GM23338 (cell line): ENCODE data around the gene KCNMA1. TPM values are rescaled to one million over a fixed set of nuclear protein-coding genes. Genes with fewer than 3 reads are reported as not detected.
A peak's percentile ranks its signal among the peaks of the same experiment; 100 is the strongest.

ENCODE experiments used
- ATAC-seq: fragments of 200-7000 bp; cut with Tn5 transposase; 3 replicates; pipeline ENCODE4 v1.9.1; 2020
- DNase-seq: peaks from one replicate; pipeline ENCODE4 v3.0.0-alpha.2; 2015; ENCODE audit warnings: low spot score
- H2AFZ ChIP-seq: fragments of 200-600 bp; sonication (generic); 2 replicates; pipeline ENCODE4 v1.8.0; 2016; ENCODE audit warnings: antibody characterized with exemption, mild to moderate bottlenecking, moderate library complexity
- H3F3A ChIP-seq: fragments of 200-600 bp; sonication (generic); replicated peaks from 2 replicates; pipeline ENCODE4 v1.8.0; 2017; ENCODE audit warnings: antibody characterized with exemption, mixed run types, low read depth
- H3K27ac ChIP-seq: fragments of 200-600 bp; sonication (generic); 2 replicates; pipeline ENCODE4 v1.6.1; 2016; ENCODE audit warnings: low read depth
- H3K27me3 ChIP-seq: fragments of 200-600 bp; sonication (generic); 2 replicates; pipeline ENCODE4 v1.8.0; 2016; ENCODE audit warnings: mild to moderate bottlenecking, mixed run types, moderate library complexity; ENCODE audit not compliant: insufficient read depth
- H3K36me3 ChIP-seq: fragments of 200-600 bp; sonication (generic); 2 replicates; pipeline ENCODE4 v1.8.0; 2016; ENCODE audit warnings: mild to moderate bottlenecking; ENCODE audit not compliant: insufficient read depth
- H3K4me1 ChIP-seq: fragments of 200-600 bp; sonication (generic); 2 replicates; pipeline ENCODE4 v1.8.0; 2016; ENCODE audit warnings: mild to moderate bottlenecking, moderate library complexity; ENCODE audit not compliant: insufficient read depth
- H3K4me2 ChIP-seq: fragments of 200-600 bp; sonication (generic); 2 replicates; pipeline ENCODE4 v1.7.1; 2017; ENCODE audit warnings: mixed run types
- H3K4me3 ChIP-seq: fragments of 200-600 bp; sonication (generic); 2 replicates; pipeline ENCODE4 v1.6.1; 2016; ENCODE audit warnings: mixed run types
- H3K79me2 ChIP-seq: fragments of 200-600 bp; sonication (generic); replicated peaks from 2 replicates; pipeline ENCODE4 v1.8.0; 2017; ENCODE audit warnings: mild to moderate bottlenecking; ENCODE audit not compliant: insufficient read depth
- H3K9me2 ChIP-seq: fragments of 200-600 bp; sonication (generic); 2 replicates; pipeline ENCODE4 v1.8.0; 2017; ENCODE audit not compliant: insufficient read depth
- H4K20me1 ChIP-seq: fragments of 200-600 bp; sonication (generic); replicated peaks from 2 replicates; pipeline ENCODE4 v1.8.0; 2017; ENCODE audit warnings: mild to moderate bottlenecking; ENCODE audit not compliant: insufficient read depth
- H3K27ac Mint-ChIP-seq: 2 replicates; pipeline ENCODE4 v1.8.0; 2020; ENCODE audit warnings: inconsistent platforms, mild to moderate bottlenecking, moderate library complexity, mixed read lengths
- H3K27me3 Mint-ChIP-seq: 3 replicates; pipeline ENCODE4 v1.8.0; 2022; ENCODE audit warnings: low read depth, mild to moderate bottlenecking, moderate library complexity, mixed read lengths, inconsistent platforms; ENCODE audit not compliant: insufficient read depth, poor library complexity
- H3K36me3 Mint-ChIP-seq: 3 replicates; pipeline ENCODE4 v1.8.0; 2021; ENCODE audit warnings: low read depth, mild to moderate bottlenecking, inconsistent platforms, moderate library complexity, mixed read lengths
- H3K4me1 Mint-ChIP-seq: 3 replicates; pipeline ENCODE4 v1.8.0; 2020; ENCODE audit warnings: mild to moderate bottlenecking, inconsistent platforms, mixed read lengths
- H3K4me3 Mint-ChIP-seq: 3 replicates; pipeline ENCODE4 v1.8.0; 2021; ENCODE audit warnings: moderate library complexity, mild to moderate bottlenecking, inconsistent platforms, mixed read lengths
- H3K9me3 Mint-ChIP-seq: 3 replicates; pipeline ENCODE4 v1.8.0; 2020; ENCODE audit warnings: moderate library complexity, mild to moderate bottlenecking, inconsistent platforms, mixed read lengths
- CREB1 ChIP-seq: fragments of 250-450 bp; sonication (Bioruptor Pico); IDR thresholded peaks from 2 replicates; pipeline ENCODE4 v1.5.0; 2020; ENCODE audit warnings: low read depth, mild to moderate bottlenecking, moderate library complexity
- EZH2 ChIP-seq: fragments of 200-600 bp; sonication (generic); IDR thresholded peaks from one replicate; pipeline ENCODE4 v1.8.0; 2017; ENCODE audit warnings: antibody characterized with exemption, mild to moderate bottlenecking, low read depth; ENCODE audit not compliant: unreplicated experiment
- EZH2phosphoT487 ChIP-seq: fragments of 200-600 bp; sonication (generic); IDR thresholded peaks from one replicate; pipeline ENCODE4 v1.8.1; 2018; ENCODE audit warnings: antibody characterized with exemption; ENCODE audit not compliant: unreplicated experiment
- JUNB ChIP-seq: IDR thresholded peaks from one replicate; pipeline ENCODE4 v1.6.1; 2016; ENCODE audit warnings: antibody characterized with exemption; ENCODE audit not compliant: unreplicated experiment
- POLR2AphosphoS5 ChIP-seq: IDR thresholded peaks from 2 replicates; pipeline ENCODE4 v1.6.1; 2016; ENCODE audit warnings: antibody characterized with exemption, low read depth
- REST ChIP-seq: IDR thresholded peaks from one replicate; pipeline ENCODE4 v1.6.1; 2018; ENCODE audit warnings: antibody characterized with exemption; ENCODE audit not compliant: unreplicated experiment
- STAT1 ChIP-seq: IDR thresholded peaks from one replicate; pipeline ENCODE4 v1.6.1; 2016; ENCODE audit warnings: antibody characterized with exemption; ENCODE audit not compliant: unreplicated experiment
- ZNF114 ChIP-seq: fragments of 250-450 bp; sonication (Bioruptor Pico); IDR thresholded peaks from 2 replicates; pipeline ENCODE4 v1.5.0; 2020; ENCODE audit warnings: mild to moderate bottlenecking, moderate library complexity
- ZNF331 ChIP-seq: fragments of 250-450 bp; sonication (Bioruptor Pico); IDR thresholded peaks from 2 replicates; pipeline ENCODE4 v1.5.0; 2020; ENCODE audit warnings: low read depth, mild to moderate bottlenecking, moderate library complexity
- polyA plus RNA-seq: library from polyadenylated mRNA; unstranded; fragments of >200 nt; fragmentation: Nextera tagmentation; extraction: Ambion mirVana; gene quantifications from 2 replicates; pipeline ENCODE4 v1.2.1, GENCODE V29; 2016
- total RNA-seq: library from RNA; depleted of rRNA; stranded (reverse); fragments of >200 nt; shearing (Covaris generic); gene quantifications from 2 replicates; pipeline ENCODE4 v1.2.3, GENCODE V29; 2014
- TF ChIP-seq, protein P1 (sequence below), 2 experiments: fragments of 200-600 bp in 1 of 2; sonication (generic) in 1 of 2; conservative IDR thresholded peaks; 2 replicates each; pipeline versions ENCODE4 v1.5.1 to v1.6.1; 2016 to 2017; ENCODE audit warnings: antibody characterized with exemption in 2 of 2, low read depth in 2 of 2, mild to moderate bottlenecking in 2 of 2, moderate library complexity in 1 of 2
- TF ChIP-seq, protein P2 (sequence below): IDR thresholded peaks from 2 replicates; pipeline ENCODE4 v1.6.1; 2016; ENCODE audit warnings: antibody characterized with exemption

KCNMA1 gene
- total and polyA plus RNA-seq, 2 experiments from 2014 or later, result 8.2 to 9.0 TPM

DNA sequence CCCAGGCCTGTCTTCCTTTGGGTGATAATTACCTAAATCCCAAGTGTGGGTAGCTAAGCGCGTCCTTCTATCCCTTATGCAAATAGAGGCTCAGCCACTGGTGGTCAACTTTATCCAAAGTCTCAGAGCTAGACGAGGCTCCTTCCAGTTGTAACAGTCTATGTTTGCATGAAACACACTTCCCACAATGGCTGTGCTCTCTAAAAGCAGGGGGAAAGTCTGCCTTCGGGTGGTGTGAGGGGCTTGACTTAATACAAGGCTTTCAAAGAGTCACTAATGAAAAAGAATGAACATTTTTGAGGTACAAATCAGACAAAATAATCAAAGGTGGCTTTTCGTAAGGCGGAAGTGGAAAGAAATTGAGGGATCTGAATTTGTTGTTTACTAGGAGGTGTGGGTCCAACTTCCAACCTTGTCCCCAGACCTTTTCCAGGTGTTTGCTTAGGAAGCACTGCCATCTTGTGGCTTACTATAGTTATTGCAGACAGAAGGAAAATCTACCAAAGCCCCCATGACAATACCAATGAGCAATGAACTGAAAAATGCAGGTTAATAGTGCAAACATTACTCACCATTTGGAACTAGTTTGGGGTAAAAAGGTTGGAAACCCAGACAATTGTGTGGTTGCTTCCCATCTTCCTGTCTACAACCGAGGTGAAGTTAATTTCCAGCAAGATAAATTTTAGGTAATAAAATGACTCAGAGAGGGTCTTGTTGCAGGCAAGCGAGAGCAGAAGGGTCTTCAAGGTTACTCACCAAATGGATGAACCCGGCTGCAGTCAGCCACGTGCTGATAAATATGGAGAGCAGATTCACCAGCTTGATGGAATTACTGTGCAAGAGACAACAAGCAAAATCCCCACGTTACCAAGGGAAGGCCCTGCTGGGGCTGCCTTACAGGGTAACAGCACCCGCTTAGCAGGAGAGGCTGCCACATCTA is 525.7 kb downstream of the KCNMA1 start:
- DNase-seq (peak; percentile 74), ATAC-seq (peak; percentile 43)
- TF ChIP-seq, protein P1, sequence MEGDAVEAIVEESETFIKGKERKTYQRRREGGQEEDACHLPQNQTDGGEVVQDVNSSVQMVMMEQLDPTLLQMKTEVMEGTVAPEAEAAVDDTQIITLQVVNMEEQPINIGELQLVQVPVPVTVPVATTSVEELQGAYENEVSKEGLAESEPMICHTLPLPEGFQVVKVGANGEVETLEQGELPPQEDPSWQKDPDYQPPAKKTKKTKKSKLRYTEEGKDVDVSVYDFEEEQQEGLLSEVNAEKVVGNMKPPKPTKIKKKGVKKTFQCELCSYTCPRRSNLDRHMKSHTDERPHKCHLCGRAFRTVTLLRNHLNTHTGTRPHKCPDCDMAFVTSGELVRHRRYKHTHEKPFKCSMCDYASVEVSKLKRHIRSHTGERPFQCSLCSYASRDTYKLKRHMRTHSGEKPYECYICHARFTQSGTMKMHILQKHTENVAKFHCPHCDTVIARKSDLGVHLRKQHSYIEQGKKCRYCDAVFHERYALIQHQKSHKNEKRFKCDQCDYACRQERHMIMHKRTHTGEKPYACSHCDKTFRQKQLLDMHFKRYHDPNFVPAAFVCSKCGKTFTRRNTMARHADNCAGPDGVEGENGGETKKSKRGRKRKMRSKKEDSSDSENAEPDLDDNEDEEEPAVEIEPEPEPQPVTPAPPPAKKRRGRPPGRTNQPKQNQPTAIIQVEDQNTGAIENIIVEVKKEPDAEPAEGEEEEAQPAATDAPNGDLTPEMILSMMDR (conservative IDR thresholded peaks at IDR 0.05; ENCODE audit: low read depth in 2 of 2), result peak; percentile 85 to 88
- TF ChIP-seq JUNB, result no peak
- no peak overlapping the region for H3K27ac ChIP-seq
- Mint-ChIP-seq H3K9me3 (no peaks in the 10 kb centered on the region), H3K4me1 (peaks cover 68% of the 10 kb centered on the region), H3K36me3 (no peaks in the 10 kb centered on the region), H3K4me3 (no peak overlapping the region), H3K27ac (peak overlapping the region; percentile 69; the same call in 1 of the 2 replicates), H3K27me3 (peaks cover 5% of the 10 kb centered on the region)
- H3K4me3 ChIP-seq, result no peak overlapping the region
- H3K4me2 ChIP-seq, result no peak overlapping the region
- H3K9me2 ChIP-seq, result no peaks in the 10 kb centered on the region; the same call in 1 of the 2 replicates
- H3K79me2 ChIP-seq, result no peaks in the 10 kb centered on the region
- no peaks in the 10 kb centered on the region for H4K20me1 ChIP-seq
- no peak overlapping the region for H2AFZ ChIP-seq
- 0 out of 2 replicates have a peak, but pooled peaks cover 4% of the 10 kb centered on the region for H3F3A ChIP-seq
- H3K27me3 ChIP-seq, result peaks cover 4% of the 10 kb centered on the region; the same call in 1 of the 2 replicates
- H3K4me1 ChIP-seq, result peaks cover 60% of the 10 kb centered on the region
- no peaks in the 10 kb centered on the region for H3K36me3 ChIP-seq

DNA sequence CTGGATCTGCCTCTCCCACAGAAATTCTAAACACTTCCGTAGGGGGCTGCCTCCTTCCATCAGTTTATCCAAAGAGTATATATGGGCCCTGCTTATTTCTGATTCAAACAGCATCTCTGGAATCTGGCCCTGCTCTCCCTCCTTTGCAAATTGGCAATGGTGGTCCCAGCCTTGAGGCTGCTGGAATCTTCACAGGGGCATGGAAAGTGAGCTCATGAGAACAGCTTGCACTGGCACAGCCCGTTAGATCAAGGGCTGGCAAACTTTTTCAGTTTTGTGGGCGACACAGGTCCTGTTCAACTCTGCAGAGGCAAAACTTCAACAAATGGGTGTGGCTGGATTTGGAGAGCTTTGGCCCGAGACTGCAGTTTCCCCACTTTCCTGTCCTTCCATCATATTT is 526.9 kb downstream of the KCNMA1 start:
- Histone ChIP-seq H3F3A (0 out of 2 replicates have a peak, but pooled peaks cover 4% of the 10 kb centered on the region), H3K9me2 (no peaks in the 10 kb centered on the region; the same call in 1 of the 2 replicates), H3K27ac (no peak overlapping the region), H3K4me2 (no peak overlapping the region), H4K20me1 (no peaks in the 10 kb centered on the region), H3K4me1 (peaks cover 53% of the 10 kb centered on the region), H2AFZ (no peak overlapping the region), H3K36me3 (no peaks in the 10 kb centered on the region), H3K4me3 (no peak overlapping the region), H3K27me3 (no peaks in the 10 kb centered on the region), H3K79me2 (no peaks in the 10 kb centered on the region)
- H3K27me3 Mint-ChIP-seq, result peaks cover 5% of the 10 kb centered on the region
- no peaks in the 10 kb centered on the region for H3K36me3 Mint-ChIP-seq
- no peak overlapping the region for H3K27ac Mint-ChIP-seq
- no peaks in the 10 kb centered on the region for H3K9me3 Mint-ChIP-seq
- peaks cover 61% of the 10 kb centered on the region for H3K4me1 Mint-ChIP-seq
- ATAC-seq (no peak), DNase-seq (no peak)
- no peak overlapping the region for H3K4me3 Mint-ChIP-seq
- no peak for TF ChIP-seq POLR2AphosphoS5
- no peak for TF ChIP-seq REST
- no peak for TF ChIP-seq CREB1 (CRISPR knock-in tag)
- TF ChIP-seq, protein P1 (conservative IDR thresholded peaks at IDR 0.05; ENCODE audit: low read depth in 2 of 2), result no peak
- TF ChIP-seq STAT1, result no peak
- no peak for TF ChIP-seq ZNF331 (CRISPR knock-in tag)
- TF ChIP-seq ZNF114 (CRISPR knock-in tag), result no peak
- TF ChIP-seq, protein P2, sequence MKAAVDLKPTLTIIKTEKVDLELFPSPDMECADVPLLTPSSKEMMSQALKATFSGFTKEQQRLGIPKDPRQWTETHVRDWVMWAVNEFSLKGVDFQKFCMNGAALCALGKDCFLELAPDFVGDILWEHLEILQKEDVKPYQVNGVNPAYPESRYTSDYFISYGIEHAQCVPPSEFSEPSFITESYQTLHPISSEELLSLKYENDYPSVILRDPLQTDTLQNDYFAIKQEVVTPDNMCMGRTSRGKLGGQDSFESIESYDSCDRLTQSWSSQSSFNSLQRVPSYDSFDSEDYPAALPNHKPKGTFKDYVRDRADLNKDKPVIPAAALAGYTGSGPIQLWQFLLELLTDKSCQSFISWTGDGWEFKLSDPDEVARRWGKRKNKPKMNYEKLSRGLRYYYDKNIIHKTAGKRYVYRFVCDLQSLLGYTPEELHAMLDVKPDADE, result no peak
- no peak for TF ChIP-seq EZH2
- TF ChIP-seq EZH2phosphoT487, result no peak
